Breast epithelium (tissue), 3 donors: ENCODE data around the gene SRRT.

Experiments
- CTCF ChIP-seq, 3 donors: fragments of 450-650 bp; IDR thresholded peaks; one replicate each; pipeline ENCODE4 v1.5.1; 2016 to 2017; ENCODE audit warnings: antibody characterized with exemption in 3 of 3, mild to moderate bottlenecking in 3 of 3, moderate library complexity in 3 of 3
- POLR2AphosphoS5 ChIP-seq, 3 donors: sonication (generic); formaldehyde crosslinking; IDR thresholded peaks; one replicate each; pipeline ENCODE4 v1.6.1; 2017; ENCODE audit warnings: antibody characterized with exemption in 3 of 3

- no peak for TF ChIP-seq POLR2AphosphoS5 (IDR thresholded peaks at IDR 0.05)
- no peak for TF ChIP-seq CTCF (IDR thresholded peaks at IDR 0.05)
These were observed 24.5 kb downstream of the SRRT start for GRCh38 chr7:100899432-100899831.
